Stimulated activated naive CD8-positive, alpha-beta T cell treated with anti-CD3 and anti-CD28 coated beads, Interleukin-15, Interleukin-2, amounts not matched to agents 100 ng/mL and 50 ng/mL, for 24 hours (primary cell): ENCODE data around the gene MRPS2.
"Not testable (repeated sequence)": the region's sequence is repeated elsewhere in the genome, so short reads cannot be mapped to it uniquely, and the experiment has no call there.

Source experiments
- H3K27ac Mint-ChIP-seq: one replicate; pipeline ENCODE4 v1.8.0; 2021; ENCODE audit warnings: mild to moderate bottlenecking, mixed read lengths
- H3K27me3 Mint-ChIP-seq: one replicate; pipeline ENCODE4 v1.8.0; 2021; ENCODE audit warnings: mixed read lengths
- H3K36me3 Mint-ChIP-seq: one replicate; pipeline ENCODE4 v1.8.0; 2021; ENCODE audit warnings: low read depth, mixed read lengths
- H3K4me1 Mint-ChIP-seq: one replicate; pipeline ENCODE4 v1.8.0; 2021; ENCODE audit warnings: low read depth, mixed read lengths
- H3K4me3 Mint-ChIP-seq: one replicate; pipeline ENCODE4 v1.8.0; 2021; ENCODE audit warnings: mild to moderate bottlenecking, mixed read lengths
- H3K9me3 Mint-ChIP-seq: one replicate; pipeline ENCODE4 v1.8.0; 2021; ENCODE audit warnings: mixed read lengths

The MRPS2 gene

GRCh38 chr9:135502873-135503321, 2.4 kb downstream of the MRPS2 start:
- peak overlapping the region; percentile 21 for H3K27ac Mint-ChIP-seq

GRCh38 chr9:135503371-135504261, 3.1 kb downstream of the MRPS2 start:
- Mint-ChIP-seq H3K27ac (no peak overlapping the region), H3K36me3 (peaks cover 25% of the 10 kb centered on the region), H3K9me3 (no peaks in the 10 kb centered on the region), H3K4me1 (peaks cover 18% of the 10 kb centered on the region), H3K27me3 (no peaks in the 10 kb centered on the region), H3K4me3 (peak overlapping the region; percentile 39)

More at GRCh38 chr9:135502873-135503321, 2.4 kb downstream of the MRPS2 start:
- H3K36me3 Mint-ChIP-seq = peaks cover 25% of the 10 kb centered on the region
- no peaks in the 10 kb centered on the region for H3K9me3 Mint-ChIP-seq
- no peaks in the 10 kb centered on the region for H3K27me3 Mint-ChIP-seq
- peaks cover 18% of the 10 kb centered on the region for H3K4me1 Mint-ChIP-seq
- H3K4me3 Mint-ChIP-seq = peak overlapping the region; percentile 43

GRCh38 chr9:135504262-135505243, 4.1 kb downstream of the MRPS2 start:
- H3K4me3 Mint-ChIP-seq = no peak overlapping the region

GRCh38 chr9:135505406-135506187, 5.1 kb downstream of the MRPS2 start:
- Mint-ChIP-seq H3K4me3 (no peak overlapping the region), H3K27ac (no peak overlapping the region), H3K27me3 (no peaks in the 10 kb centered on the region), H3K9me3 (peaks cover 10% of the 10 kb centered on the region), H3K4me1 (peaks cover 14% of the 10 kb centered on the region), H3K36me3 (peaks cover 25% of the 10 kb centered on the region)

More at GRCh38 chr9:135504262-135505243, 4.1 kb downstream of the MRPS2 start:
- peaks cover 25% of the 10 kb centered on the region for H3K36me3 Mint-ChIP-seq
- H3K27me3 Mint-ChIP-seq = no peaks in the 10 kb centered on the region
- no peak overlapping the region for H3K27ac Mint-ChIP-seq
- peaks cover 9% of the 10 kb centered on the region for H3K9me3 Mint-ChIP-seq
- peaks cover 14% of the 10 kb centered on the region for H3K4me1 Mint-ChIP-seq

GRCh38 chr9:135506327-135507103, 6.0 kb downstream of the MRPS2 start:
- H3K9me3 Mint-ChIP-seq = peaks cover 10% of the 10 kb centered on the region
- no peak overlapping the region for H3K27ac Mint-ChIP-seq
- H3K36me3 Mint-ChIP-seq = peaks cover 24% of the 10 kb centered on the region
- no peaks in the 10 kb centered on the region for H3K27me3 Mint-ChIP-seq
- H3K4me3 Mint-ChIP-seq = no peak overlapping the region
- H3K4me1 Mint-ChIP-seq = peaks cover 21% of the 10 kb centered on the region

GRCh38 chr9:135507104-135508035, 6.9 kb downstream of the MRPS2 start:
- peaks cover 15% of the 10 kb centered on the region for H3K4me1 Mint-ChIP-seq
- H3K27ac Mint-ChIP-seq = no peak overlapping the region
- peaks cover 10% of the 10 kb centered on the region for H3K9me3 Mint-ChIP-seq
- H3K4me3 Mint-ChIP-seq = no peak overlapping the region
- no peaks in the 10 kb centered on the region for H3K27me3 Mint-ChIP-seq
- peaks cover 19% of the 10 kb centered on the region for H3K36me3 Mint-ChIP-seq

- Mint-ChIP-seq H3K36me3 (peaks cover 15% of the 10 kb centered on the region), H3K27ac (no peak overlapping the region), H3K27me3 (peaks cover 3% of the 10 kb centered on the region), H3K9me3 (peaks cover 10% of the 10 kb centered on the region), H3K4me3 (no peak overlapping the region), H3K4me1 (peaks cover 11% of the 10 kb centered on the region)
Observed at GRCh38 chr9:135508211-135508820, 7.8 kb downstream of the MRPS2 start.

GRCh38 chr9:135509458-135509857, 9.0 kb downstream of the MRPS2 start:
- peaks cover 9% of the 10 kb centered on the region for H3K36me3 Mint-ChIP-seq

GRCh38 chr9:135512241-135512603, 11.7 kb downstream of the MRPS2 start:
- H3K27me3 Mint-ChIP-seq = peaks cover 3% of the 10 kb centered on the region
- H3K27ac Mint-ChIP-seq = no peak overlapping the region
- no peak overlapping the region for H3K4me3 Mint-ChIP-seq
- no peaks in the 10 kb centered on the region for H3K36me3 Mint-ChIP-seq
- H3K4me1 Mint-ChIP-seq = peaks cover 15% of the 10 kb centered on the region
- peaks cover 10% of the 10 kb centered on the region for H3K9me3 Mint-ChIP-seq

More at GRCh38 chr9:135509458-135509857, 9.0 kb downstream of the MRPS2 start:
- H3K4me3 Mint-ChIP-seq = no peak overlapping the region
- H3K27me3 Mint-ChIP-seq = peaks cover 3% of the 10 kb centered on the region
- H3K4me1 Mint-ChIP-seq = peaks cover 11% of the 10 kb centered on the region
- H3K9me3 Mint-ChIP-seq = peaks cover 10% of the 10 kb centered on the region
- H3K27ac Mint-ChIP-seq = no peak overlapping the region

GRCh38 chr9:135512904-135513303, 12.4 kb downstream of the MRPS2 start:
- Mint-ChIP-seq H3K4me3 (no peak overlapping the region), H3K4me1 (peaks cover 15% of the 10 kb centered on the region), H3K9me3 (peaks cover 10% of the 10 kb centered on the region), H3K27ac (no peak overlapping the region), H3K27me3 (peaks cover 7% of the 10 kb centered on the region), H3K36me3 (no peaks in the 10 kb centered on the region)

- peaks cover 10% of the 10 kb centered on the region for H3K9me3 Mint-ChIP-seq
- H3K4me3 Mint-ChIP-seq = no peak overlapping the region
- no peak overlapping the region for H3K27ac Mint-ChIP-seq
- H3K27me3 Mint-ChIP-seq = peaks cover 11% of the 10 kb centered on the region
- peaks cover 15% of the 10 kb centered on the region for H3K4me1 Mint-ChIP-seq
- H3K36me3 Mint-ChIP-seq = no peaks in the 10 kb centered on the region
Observed at GRCh38 chr9:135513351-135513846, 12.9 kb downstream of the MRPS2 start.

- H3K4me3 Mint-ChIP-seq, H3K9me3 Mint-ChIP-seq, H3K36me3 Mint-ChIP-seq, H3K27ac Mint-ChIP-seq: not testable (repeated sequence)
- Mint-ChIP-seq H3K27me3 (peaks cover 13% of the 10 kb centered on the region), H3K4me1 (peaks cover 15% of the 10 kb centered on the region)
Observed at GRCh38 chr9:135513906-135514305, 13.4 kb downstream of the MRPS2 start.
